Mesendoderm (in vitro differentiated cells): ENCODE results near the gene ZNF662. TPM values are rescaled to one million over a fixed set of nuclear protein-coding genes. Genes with fewer than 3 reads are reported as not detected.

Source experiments
- DNase-seq: peaks from one replicate; pipeline ENCODE4 v3.0.0; 2013
- H2AK5ac ChIP-seq: 2 replicates; pipeline ENCODE4 v1.6.1; 2013; ENCODE audit warnings: low read length, inconsistent platforms
- H2BK120ac ChIP-seq: 2 replicates; pipeline ENCODE4 v1.6.1; 2013; ENCODE audit warnings: low read depth, mild to moderate bottlenecking, low read length, moderate library complexity, mixed read lengths
- H2BK15ac ChIP-seq: replicated peaks from 2 replicates; pipeline ENCODE4 v1.6.1; 2013; ENCODE audit warnings: low read depth, mild to moderate bottlenecking, moderate library complexity
- H2BK5ac ChIP-seq: 2 replicates; pipeline ENCODE4 v1.6.1; 2013; ENCODE audit warnings: low read length, inconsistent platforms
- H3K18ac ChIP-seq: 2 replicates; pipeline ENCODE4 v1.6.1; 2013; ENCODE audit warnings: mild to moderate bottlenecking, low read length, mixed read lengths
- H3K23ac ChIP-seq: one replicate; pipeline ENCODE4 v1.6.1; 2013; ENCODE audit warnings: low read length
- H3K27ac ChIP-seq: 2 replicates; pipeline ENCODE4 v1.5.1; 2013; ENCODE audit warnings: low read depth, mild to moderate bottlenecking, inconsistent platforms, low read length, moderate library complexity
- H3K27me3 ChIP-seq: 2 replicates; pipeline ENCODE4 v1.6.1; 2013; ENCODE audit warnings: low read length, control low read depth, mild to moderate bottlenecking, inconsistent platforms; ENCODE audit not compliant: insufficient read depth, poor library complexity
- H3K36me3 ChIP-seq: 2 replicates; pipeline ENCODE4 v1.6.1; 2013; ENCODE audit warnings: low read length, inconsistent platforms; ENCODE audit not compliant: control insufficient read depth, insufficient read depth
- H3K4ac ChIP-seq: one replicate; pipeline ENCODE4 v1.6.1; 2013; ENCODE audit warnings: low read depth, mild to moderate bottlenecking, low read length, moderate library complexity
- H3K4me1 ChIP-seq: 2 replicates; pipeline ENCODE4 v1.6.1; 2013; ENCODE audit warnings: low read depth, low read length, inconsistent platforms; ENCODE audit not compliant: control insufficient read depth
- H3K4me2 ChIP-seq: 2 replicates; pipeline ENCODE4 v1.6.1; 2013; ENCODE audit warnings: low read length
- H3K4me3 ChIP-seq: 2 replicates; pipeline ENCODE4 v1.5.1; 2013; ENCODE audit warnings: mild to moderate bottlenecking, low read length
- H3K56ac ChIP-seq: one replicate; pipeline ENCODE4 v1.6.1; 2013; ENCODE audit warnings: low read length
- H3K79me1 ChIP-seq: 2 replicates; pipeline ENCODE4 v1.6.1; 2013; ENCODE audit warnings: low read length, inconsistent platforms
- H3K79me2 ChIP-seq: 2 replicates; pipeline ENCODE4 v1.6.1; 2013; ENCODE audit warnings: mild to moderate bottlenecking, low read length; ENCODE audit not compliant: control insufficient read depth, insufficient read depth
- H3K9ac ChIP-seq: 2 replicates; pipeline ENCODE4 v1.6.1; 2013; ENCODE audit warnings: low read length, inconsistent platforms
- H4K5ac ChIP-seq: one replicate; pipeline ENCODE4 v1.6.1; 2013; ENCODE audit warnings: low read length
- H4K8ac ChIP-seq: one replicate; pipeline ENCODE4 v1.6.1; 2013; ENCODE audit warnings: low read depth, mild to moderate bottlenecking, control low read depth, low read length, moderate library complexity
- WGBS: extraction: QIAGEN DNeasy Blood & Tissue Kit; methylation state at CpG from one replicate; pipeline ENCODE4 v1.1.7; 2013; ENCODE audit warnings: low lambda C conversion rate, missing lambda C conversion rate; ENCODE audit not compliant: insufficient coverage; ENCODE audit errors: extremely low coverage; 5-methylcytosine and 5-hydroxymethylcytosine counted together
- polyA plus RNA-seq, 2 experiments: library from polyadenylated mRNA; stranded (reverse); fragments of 200-250 nt; gene quantifications; one replicate each; pipeline ENCODE4 v1.2.3, GENCODE V29; 2013

ZNF662 gene
- 0.10 TPM for polyA plus RNA-seq (2013, experiment 1 of 2)
- polyA plus RNA-seq (2013, experiment 2 of 2) = 0.08 TPM

DNA sequence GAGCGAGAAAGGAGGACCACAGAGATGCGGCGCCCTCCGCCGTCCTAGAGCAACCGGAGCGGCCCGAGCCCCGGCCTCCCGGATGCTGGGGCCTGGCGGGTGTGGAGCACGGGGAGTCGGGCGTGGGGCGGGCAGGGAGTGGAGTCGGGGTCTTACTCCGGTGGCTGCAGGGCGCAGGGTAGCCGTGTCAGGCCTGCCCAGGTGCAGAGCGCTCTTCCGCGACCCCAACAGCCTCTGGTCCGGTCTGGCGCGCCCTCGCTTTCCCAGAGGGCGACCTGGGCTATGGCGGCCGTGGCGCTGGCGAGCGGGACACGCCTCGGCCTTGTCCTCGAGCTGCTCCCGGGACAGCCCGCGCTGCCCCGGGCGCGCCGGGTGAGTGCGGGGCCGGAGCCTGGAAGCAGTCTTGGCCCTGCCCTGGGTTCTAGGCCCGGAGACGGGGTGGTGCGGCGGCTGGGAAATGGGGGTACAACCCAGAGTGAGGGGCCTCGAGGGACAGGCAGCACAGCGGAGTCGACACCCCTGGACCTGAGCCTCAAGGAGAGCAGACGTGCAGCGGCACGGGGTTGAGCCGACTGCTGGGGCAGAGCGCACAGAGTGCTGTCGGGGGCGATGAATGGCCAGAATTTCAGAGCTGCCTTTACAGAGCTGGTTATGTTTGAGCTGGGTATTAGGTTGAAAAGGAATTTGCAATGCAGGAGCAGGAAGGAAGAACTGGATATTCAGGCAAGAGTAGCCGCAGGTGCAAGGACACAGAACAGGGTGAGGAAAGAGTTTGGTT, at the start of gene ZNF662:
Gene ZNF662, plus strand, starts transcription at position 73 of the 778 bp plus-strand sequence. CDS start 1,973 bp downstream, outside the sequence.
- Histone ChIP-seq H3K79me1 (no peaks in the 10 kb centered on the region), H3K4ac (no peak within 1 kb of the TSS), H3K56ac (no peak within 1 kb of the TSS), H3K4me1 (no peaks in the 10 kb centered on the region), H3K23ac (no peak within 1 kb of the TSS), H2BK15ac (no peak within 1 kb of the TSS), H4K8ac (no peak within 1 kb of the TSS), H3K9ac (no peak within 1 kb of the TSS), H3K4me3 (no peak within 1 kb of the TSS), H3K27ac (no peak within 1 kb of the TSS), H2AK5ac (no peak within 1 kb of the TSS), H2BK120ac (no peak within 1 kb of the TSS), H3K18ac (no peak within 1 kb of the TSS), H4K5ac (no peak within 1 kb of the TSS), H3K79me2 (no peaks in the 10 kb centered on the region), H3K4me2 (no peak within 1 kb of the TSS), H3K36me3 (no peaks in the 10 kb centered on the region), H3K27me3 (no peaks in the 10 kb centered on the region), H2BK5ac (no peak within 1 kb of the TSS)
- DNase-seq = no peak
- WGBS = no CpG with 5 or more reads among the region's 59 CpGs

DNA sequence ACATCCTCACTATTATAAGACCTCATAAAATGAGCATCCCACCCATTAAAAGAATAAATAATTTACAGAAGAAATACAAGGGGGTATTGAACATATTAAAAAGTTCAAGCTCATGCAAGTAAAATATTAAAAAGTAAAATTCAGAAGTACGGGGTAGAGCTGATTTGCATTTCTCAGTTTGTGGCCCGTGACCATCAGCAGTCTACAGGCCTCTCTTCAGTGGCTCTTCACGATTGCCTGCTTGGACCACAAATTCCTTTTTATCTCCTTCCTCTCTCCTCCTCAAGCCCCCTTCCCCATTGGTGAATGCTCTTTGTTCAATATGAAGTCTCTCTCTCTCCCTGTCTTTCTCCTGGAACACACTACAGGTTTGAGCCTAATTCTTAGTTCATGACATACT, 49.4 kb upstream of the ZNF662 start:
- H3K23ac ChIP-seq = no peak overlapping the region
- no peak overlapping the region for H2AK5ac ChIP-seq
- no peak overlapping the region for H3K27ac ChIP-seq
- H3K9ac ChIP-seq = no peak overlapping the region
- H2BK120ac ChIP-seq = no peak overlapping the region
- H4K8ac ChIP-seq = no peak overlapping the region
- no peak overlapping the region for H3K18ac ChIP-seq
- H2BK5ac ChIP-seq = no peak overlapping the region
- no peak overlapping the region for H2BK15ac ChIP-seq
- no peaks in the 10 kb centered on the region for H3K79me2 ChIP-seq
- no peaks in the 10 kb centered on the region for H3K27me3 ChIP-seq
- no peak for DNase-seq
- WGBS = no CpG with 5 or more reads among the region's 3 CpGs
- no peak overlapping the region for H3K4ac ChIP-seq
- no peak overlapping the region for H3K4me2 ChIP-seq
- H3K56ac ChIP-seq = no peak overlapping the region
- no peaks in the 10 kb centered on the region for H3K4me1 ChIP-seq
- no peak overlapping the region for H4K5ac ChIP-seq
- no peaks in the 10 kb centered on the region for H3K36me3 ChIP-seq
- no peak overlapping the region for H3K4me3 ChIP-seq
- H3K79me1 ChIP-seq = no peaks in the 10 kb centered on the region

DNA sequence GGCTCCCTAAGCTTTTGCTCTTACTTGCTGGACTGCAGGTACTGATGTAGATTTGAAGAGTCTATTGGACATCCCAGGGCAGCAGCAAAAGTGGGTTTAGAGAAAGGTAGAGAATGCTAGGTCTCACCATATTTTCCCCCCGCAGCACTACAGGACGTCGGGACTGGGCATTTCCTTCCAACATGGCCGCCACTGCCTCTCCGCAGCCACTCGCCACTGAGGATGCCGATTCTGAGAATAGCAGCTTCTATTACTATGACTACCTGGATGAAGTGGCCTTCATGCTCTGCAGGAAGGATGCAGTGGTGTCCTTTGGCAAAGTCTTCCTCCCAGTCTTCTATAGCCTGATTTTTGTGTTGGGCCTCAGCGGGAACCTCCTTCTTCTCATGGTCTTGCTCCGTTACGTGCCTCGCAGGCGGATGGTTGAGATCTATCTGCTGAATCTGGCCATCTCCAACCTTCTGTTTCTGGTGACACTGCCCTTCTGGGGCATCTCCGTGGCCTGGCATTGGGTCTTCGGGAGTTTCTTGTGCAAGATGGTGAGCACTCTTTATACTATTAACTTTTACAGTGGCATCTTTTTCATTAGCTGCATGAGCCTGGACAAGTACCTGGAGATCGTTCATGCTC, 41.5 kb upstream of the ZNF662 start:
- no peaks in the 10 kb centered on the region for H3K27me3 ChIP-seq
- H3K9ac ChIP-seq = no peak overlapping the region
- H2BK5ac ChIP-seq = no peak overlapping the region
- no peaks in the 10 kb centered on the region for H3K36me3 ChIP-seq
- WGBS = no CpG with 5 or more reads among the region's 15 CpGs
- no peak overlapping the region for H4K8ac ChIP-seq
- no peak overlapping the region for H2AK5ac ChIP-seq
- H3K79me1 ChIP-seq = no peaks in the 10 kb centered on the region
- no peak overlapping the region for H3K27ac ChIP-seq
- no peak overlapping the region for H3K4ac ChIP-seq
- H2BK120ac ChIP-seq = no peak overlapping the region
- DNase-seq = no peak
- no peak overlapping the region for H4K5ac ChIP-seq
- H2BK15ac ChIP-seq = no peak overlapping the region
- H3K56ac ChIP-seq = no peak overlapping the region
- H3K79me2 ChIP-seq = no peaks in the 10 kb centered on the region
- H3K4me2 ChIP-seq = no peak overlapping the region
- no peak overlapping the region for H3K23ac ChIP-seq
- no peak overlapping the region for H3K18ac ChIP-seq
- H3K4me3 ChIP-seq = no peak overlapping the region
- no peaks in the 10 kb centered on the region for H3K4me1 ChIP-seq

DNA sequence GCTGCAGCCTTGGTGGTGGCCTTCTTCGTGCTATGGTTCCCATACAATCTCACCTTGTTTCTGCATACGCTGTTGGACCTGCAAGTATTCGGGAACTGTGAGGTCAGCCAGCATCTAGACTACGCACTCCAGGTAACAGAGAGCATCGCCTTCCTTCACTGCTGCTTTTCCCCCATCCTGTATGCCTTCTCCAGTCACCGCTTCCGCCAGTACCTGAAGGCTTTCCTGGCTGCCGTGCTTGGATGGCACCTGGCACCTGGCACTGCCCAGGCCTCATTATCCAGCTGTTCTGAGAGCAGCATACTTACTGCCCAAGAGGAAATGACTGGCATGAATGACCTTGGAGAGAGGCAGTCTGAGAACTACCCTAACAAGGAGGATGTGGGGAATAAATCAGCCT, 40.7 kb upstream of the ZNF662 start:
- Histone ChIP-seq H3K4me3 (no peak overlapping the region), H4K5ac (no peak overlapping the region), H2AK5ac (no peak overlapping the region), H3K4ac (no peak overlapping the region), H4K8ac (no peak overlapping the region), H3K27ac (no peak overlapping the region), H3K4me1 (no peaks in the 10 kb centered on the region), H3K56ac (no peak overlapping the region), H3K79me1 (no peaks in the 10 kb centered on the region), H3K18ac (no peak overlapping the region), H2BK120ac (no peak overlapping the region), H3K36me3 (no peaks in the 10 kb centered on the region), H3K23ac (no peak overlapping the region), H3K27me3 (no peaks in the 10 kb centered on the region), H3K4me2 (no peak overlapping the region), H3K79me2 (no peaks in the 10 kb centered on the region), H2BK5ac (no peak overlapping the region), H2BK15ac (no peak overlapping the region), H3K9ac (no peak overlapping the region)
- DNase-seq = no peak
- WGBS = no CpG with 5 or more reads among the region's 8 CpGs

DNA sequence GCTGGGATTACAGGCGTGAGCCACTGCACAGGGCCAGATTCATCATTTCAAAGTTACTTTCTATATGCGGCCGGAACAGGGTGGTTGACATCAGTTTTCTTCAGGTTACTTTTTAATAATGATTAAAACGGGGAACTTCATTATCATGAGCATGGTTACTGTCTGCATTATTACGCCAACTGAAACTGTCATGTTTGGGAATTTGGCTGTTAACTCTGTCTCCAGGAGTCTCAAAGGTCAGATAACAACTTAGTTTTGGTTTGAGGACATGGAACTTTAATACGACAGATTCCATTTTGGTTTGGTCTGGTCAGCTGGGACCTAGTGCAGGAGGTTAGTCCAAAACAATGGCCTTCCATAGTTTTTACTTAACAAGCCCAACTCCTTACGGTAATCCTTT, 38.8 kb upstream of the ZNF662 start:
- Histone ChIP-seq H3K9ac (no peak overlapping the region), H3K27ac (no peak overlapping the region), H3K4me1 (no peaks in the 10 kb centered on the region), H3K79me1 (no peaks in the 10 kb centered on the region), H3K27me3 (no peaks in the 10 kb centered on the region), H3K23ac (no peak overlapping the region), H4K8ac (no peak overlapping the region), H3K36me3 (no peaks in the 10 kb centered on the region), H3K4ac (no peak overlapping the region), H3K56ac (no peak overlapping the region), H2AK5ac (no peak overlapping the region), H3K4me2 (no peak overlapping the region), H3K18ac (no peak overlapping the region), H4K5ac (no peak overlapping the region), H2BK15ac (no peak overlapping the region), H2BK5ac (no peak overlapping the region), H3K4me3 (no peak overlapping the region), H2BK120ac (no peak overlapping the region), H3K79me2 (no peaks in the 10 kb centered on the region)
- no CpG with 5 or more reads among the region's 7 CpGs for WGBS
- no peak for DNase-seq
